PC-9 (cell line): ENCODE data around the gene BRINP2.

Experiments
- CTCF ChIP-seq: fragments of 200-600 bp; sonication (generic); conservative IDR thresholded peaks from 2 replicates; pipeline ENCODE4 v1.6.1; 2017; ENCODE audit warnings: mixed run types, antibody characterized with exemption, mild to moderate bottlenecking, moderate library complexity
- EZH2 ChIP-seq: fragments of 200-600 bp; sonication (generic); IDR thresholded peaks from 2 replicates; pipeline ENCODE4 v1.8.0; 2017; ENCODE audit warnings: antibody characterized with exemption, low read depth

GRCh38 chr1:177305040-177306018 is 134.6 kb downstream of the BRINP2 start:
- no peak for TF ChIP-seq EZH2
- TF ChIP-seq CTCF = no peak
